Measurements from ENCODE around the gene AAK1.

Gene AAK1

GRCh38 chr2:69469375-69469774, 174.2 kb downstream of the AAK1 start:
- no peak overlapping the region for H2AFZ ChIP-seq (ENCODE audit: low read length)
- no peaks in the 10 kb centered on the region for H3K27me3 ChIP-seq (ENCODE audit: control insufficient read depth in 3 of 3, insufficient read depth in 3 of 3, low read depth in 1 of 3, low read length in 3 of 3)
- peaks cover 0 to 15% of the 10 kb centered on the region in 2 donors for H3K36me3 ChIP-seq (replicated peaks in 1 of 2; ENCODE audit: control insufficient read depth in 2 of 2, insufficient read depth in 2 of 2, low read length in 2 of 2)
- no peak for DNase-seq (ENCODE audit: low spot score)
- H3K18ac ChIP-seq (ENCODE audit: low read length) = no peak overlapping the region
- no peaks in the 10 kb centered on the region for H3K9me3 ChIP-seq (replicated peaks in 1 of 2; ENCODE audit: control insufficient read depth in 2 of 2, insufficient read depth in 1 of 2, low read depth in 1 of 2, low read length in 2 of 2)
- no peak overlapping the region for H3K4me3 ChIP-seq (ENCODE audit: low read length in 2 of 2)
- no peak overlapping the region for H2BK15ac ChIP-seq (ENCODE audit: low read length)
- H4K91ac ChIP-seq (ENCODE audit: low read depth, low read length, poor library complexity) = no peak overlapping the region
- H3K23ac ChIP-seq (ENCODE audit: low read depth, low read length, poor library complexity) = no peak overlapping the region
- H2BK5ac ChIP-seq (ENCODE audit: low read length) = no peak overlapping the region
- H3K9ac ChIP-seq (ENCODE audit: low read depth, low read length, poor library complexity) = no peak overlapping the region
- H2BK120ac ChIP-seq (ENCODE audit: low read depth, low read length) = no peak overlapping the region
- no peak overlapping the region for H2BK12ac ChIP-seq (ENCODE audit: low read length)
- H3K27ac ChIP-seq (replicated peaks; ENCODE audit: low read length) = no peak overlapping the region
- WGBS, 2 donors (ENCODE audit: extremely low coverage in 2 of 2, insufficient read length in 2 of 2, insufficient replicate concordance in 1 of 2) = no CpG with 5 or more reads among the region's 3 CpGs
- no peak overlapping the region for H3K14ac ChIP-seq (ENCODE audit: low read length)
- H3K4me1 ChIP-seq (ENCODE audit: control insufficient read depth in 2 of 2, insufficient read depth in 1 of 2, low read depth in 1 of 2, low read length in 2 of 2) = peaks cover 0 to 2% of the 10 kb centered on the region in 2 donors
- H4K8ac ChIP-seq (ENCODE audit: low read depth, low read length) = no peak overlapping the region
- H2AK5ac ChIP-seq (ENCODE audit: low read depth, low read length) = no peak overlapping the region
- no peak overlapping the region for H3K4me2 ChIP-seq (ENCODE audit: insufficient read depth, low read length, poor library complexity, severe bottlenecking)
- H3K79me1 ChIP-seq (ENCODE audit: low read depth, low read length) = no peaks in the 10 kb centered on the region
- H3K4ac ChIP-seq (ENCODE audit: low read length) = no peak overlapping the region

- Histone ChIP-seq H3K9ac (ENCODE audit: low read depth, low read length, poor library complexity) (no peak overlapping the region), H4K91ac (ENCODE audit: low read depth, low read length, poor library complexity) (no peak overlapping the region), H3K27me3 (ENCODE audit: control insufficient read depth in 3 of 3, insufficient read depth in 3 of 3, low read depth in 1 of 3, low read length in 3 of 3) (no peaks in the 10 kb centered on the region), H2AFZ (ENCODE audit: low read length) (no peak overlapping the region), H3K23ac (ENCODE audit: low read depth, low read length, poor library complexity) (no peak overlapping the region), H2AK5ac (ENCODE audit: low read depth, low read length) (no peak overlapping the region), H3K27ac (replicated peaks; ENCODE audit: low read length) (no peak overlapping the region), H3K4ac (ENCODE audit: low read length) (no peak overlapping the region), H3K36me3 (replicated peaks in 1 of 2; ENCODE audit: control insufficient read depth in 2 of 2, insufficient read depth in 2 of 2, low read length in 2 of 2) (peaks cover 0 to 18% of the 10 kb centered on the region in 2 donors), H3K9me3 (replicated peaks in 1 of 2; ENCODE audit: control insufficient read depth in 2 of 2, insufficient read depth in 1 of 2, low read depth in 1 of 2, low read length in 2 of 2) (no peaks in the 10 kb centered on the region), H3K18ac (ENCODE audit: low read length) (no peak overlapping the region), H3K4me1 (ENCODE audit: control insufficient read depth in 2 of 2, insufficient read depth in 1 of 2, low read depth in 1 of 2, low read length in 2 of 2) (no peaks in the 10 kb centered on the region), H3K4me2 (ENCODE audit: insufficient read depth, low read length, poor library complexity, severe bottlenecking) (no peak overlapping the region), H4K8ac (ENCODE audit: low read depth, low read length) (no peak overlapping the region), H3K79me1 (ENCODE audit: low read depth, low read length) (no peaks in the 10 kb centered on the region), H2BK5ac (ENCODE audit: low read length) (no peak overlapping the region), H2BK15ac (ENCODE audit: low read length) (no peak overlapping the region), H3K4me3 (ENCODE audit: low read length in 2 of 2) (no peak overlapping the region), H3K14ac (ENCODE audit: low read length) (no peak overlapping the region), H2BK120ac (ENCODE audit: low read depth, low read length) (no peak overlapping the region), H2BK12ac (ENCODE audit: low read length) (no peak overlapping the region)
- no CpG with 5 or more reads among the region's 8 CpGs for WGBS, 2 donors (ENCODE audit: extremely low coverage in 2 of 2, insufficient read length in 2 of 2, insufficient replicate concordance in 1 of 2)
- DNase-seq (ENCODE audit: low spot score) = no peak
Observed at GRCh38 chr2:69466728-69467127, 176.8 kb downstream of the AAK1 start.

GRCh38 chr2:69465513-69466456, 177.8 kb downstream of the AAK1 start:
- H3K23ac ChIP-seq (ENCODE audit: low read depth, low read length, poor library complexity) = no peak overlapping the region
- no peak overlapping the region for H3K27ac ChIP-seq (replicated peaks; ENCODE audit: low read length)
- no peak overlapping the region for H2BK15ac ChIP-seq (ENCODE audit: low read length)
- no peak overlapping the region for H3K4me2 ChIP-seq (ENCODE audit: insufficient read depth, low read length, poor library complexity, severe bottlenecking)
- H2AFZ ChIP-seq (ENCODE audit: low read length) = no peak overlapping the region
- H3K4ac ChIP-seq (ENCODE audit: low read length) = no peak overlapping the region
- peaks cover 0 to 18% of the 10 kb centered on the region in 2 donors for H3K36me3 ChIP-seq (replicated peaks in 1 of 2; ENCODE audit: control insufficient read depth in 2 of 2, insufficient read depth in 2 of 2, low read length in 2 of 2)
- H3K79me1 ChIP-seq (ENCODE audit: low read depth, low read length) = no peaks in the 10 kb centered on the region
- H2BK5ac ChIP-seq (ENCODE audit: low read length) = no peak overlapping the region
- H2BK120ac ChIP-seq (ENCODE audit: low read depth, low read length) = no peak overlapping the region
- H3K18ac ChIP-seq (ENCODE audit: low read length) = no peak overlapping the region
- no peak for DNase-seq (ENCODE audit: low spot score)
- no peak overlapping the region for H2AK5ac ChIP-seq (ENCODE audit: low read depth, low read length)
- H3K9me3 ChIP-seq (replicated peaks in 1 of 2; ENCODE audit: control insufficient read depth in 2 of 2, insufficient read depth in 1 of 2, low read depth in 1 of 2, low read length in 2 of 2) = no peaks in the 10 kb centered on the region
- no CpG with 5 or more reads among the region's 14 CpGs for WGBS, 2 donors (ENCODE audit: extremely low coverage in 2 of 2, insufficient read length in 2 of 2, insufficient replicate concordance in 1 of 2)
- no peak overlapping the region for H4K8ac ChIP-seq (ENCODE audit: low read depth, low read length)
- H4K91ac ChIP-seq (ENCODE audit: low read depth, low read length, poor library complexity) = no peak overlapping the region
- no peak overlapping the region for H3K9ac ChIP-seq (ENCODE audit: low read depth, low read length, poor library complexity)
- H3K14ac ChIP-seq (ENCODE audit: low read length) = no peak overlapping the region
- H3K4me1 ChIP-seq (ENCODE audit: control insufficient read depth in 2 of 2, insufficient read depth in 1 of 2, low read depth in 1 of 2, low read length in 2 of 2) = no peaks in the 10 kb centered on the region
- no peak overlapping the region for H3K4me3 ChIP-seq (ENCODE audit: low read length in 2 of 2)
- no peak overlapping the region for H2BK12ac ChIP-seq (ENCODE audit: low read length)
- H3K27me3 ChIP-seq (ENCODE audit: control insufficient read depth in 3 of 3, insufficient read depth in 3 of 3, low read depth in 1 of 3, low read length in 3 of 3) = no peaks in the 10 kb centered on the region

GRCh38 chr2:69464575-69464974, 179.0 kb downstream of the AAK1 start:
- Histone ChIP-seq H3K27ac (replicated peaks; ENCODE audit: low read length) (no peak overlapping the region), H3K14ac (ENCODE audit: low read length) (no peak overlapping the region), H2AK5ac (ENCODE audit: low read depth, low read length) (no peak overlapping the region), H3K9ac (ENCODE audit: low read depth, low read length, poor library complexity) (no peak overlapping the region), H3K23ac (ENCODE audit: low read depth, low read length, poor library complexity) (no peak overlapping the region), H4K91ac (ENCODE audit: low read depth, low read length, poor library complexity) (no peak overlapping the region), H2BK12ac (ENCODE audit: low read length) (no peak overlapping the region), H3K18ac (ENCODE audit: low read length) (no peak overlapping the region), H3K4me2 (ENCODE audit: insufficient read depth, low read length, poor library complexity, severe bottlenecking) (no peak overlapping the region), H2BK5ac (ENCODE audit: low read length) (no peak overlapping the region), H3K27me3 (ENCODE audit: control insufficient read depth in 3 of 3, insufficient read depth in 3 of 3, low read depth in 1 of 3, low read length in 3 of 3) (no peaks in the 10 kb centered on the region), H3K4ac (ENCODE audit: low read length) (no peak overlapping the region), H2AFZ (ENCODE audit: low read length) (no peak overlapping the region), H3K36me3 (replicated peaks in 1 of 2; ENCODE audit: control insufficient read depth in 2 of 2, insufficient read depth in 2 of 2, low read length in 2 of 2) (peaks cover 0 to 18% of the 10 kb centered on the region in 2 donors), H3K4me3 (ENCODE audit: low read length in 2 of 2) (no peak overlapping the region), H4K8ac (ENCODE audit: low read depth, low read length) (no peak overlapping the region), H2BK120ac (ENCODE audit: low read depth, low read length) (no peak overlapping the region), H3K9me3 (replicated peaks in 1 of 2; ENCODE audit: control insufficient read depth in 2 of 2, insufficient read depth in 1 of 2, low read depth in 1 of 2, low read length in 2 of 2) (no peaks in the 10 kb centered on the region), H2BK15ac (ENCODE audit: low read length) (no peak overlapping the region), H3K79me1 (ENCODE audit: low read depth, low read length) (no peaks in the 10 kb centered on the region), H3K4me1 (ENCODE audit: control insufficient read depth in 2 of 2, insufficient read depth in 1 of 2, low read depth in 1 of 2, low read length in 2 of 2) (no peaks in the 10 kb centered on the region)
- no CpG with 5 or more reads among the region's 3 CpGs for WGBS, 2 donors (ENCODE audit: extremely low coverage in 2 of 2, insufficient read length in 2 of 2, insufficient replicate concordance in 1 of 2)
- no peak for DNase-seq (ENCODE audit: low spot score)

All from neuronal stem cell (in vitro differentiated cells).